ENCODE results near the gene KIAA1217. TPM values are rescaled to one million over a fixed set of nuclear protein-coding genes. Genes with fewer than 3 reads are reported as not detected.

Gene KIAA1217
- total RNA-seq, 1 experiment from 2014 or later: 7.8 TPM

GRCh38 chr10:24465891-24466818, 257.2 kb downstream of the KIAA1217 start:
- TSS peak; percentile 56 for BruUV-seq (replicated peaks)
- ATAC-seq: peak; percentile 94
- intact Hi-C loops (cut with micrococcal nuclease): loop anchor here (2.0 kb wide), 1 partner anchor 17 kb away; no protein-coding TSS in a partner anchor

More at GRCh38 chr10:24465891-24466818, 257.2 kb downstream of the KIAA1217 start:
- Histone ChIP-seq H3K4me2 (ENCODE audit: low read length) (peak overlapping the region; percentile 73), H3K27ac (ENCODE audit: low read depth, low read length) (peak overlapping the region; percentile 25; the same call in 1 of the 2 replicates), H3K9me3 (ENCODE audit: control insufficient read depth in 1 of 2, insufficient read depth in 1 of 2, low read depth in 1 of 2, low read length in 2 of 2) (no peaks in the 10 kb centered on the region), H3K9me2 (ENCODE audit: insufficient read depth) (no peaks in the 10 kb centered on the region), H4K20me1 (ENCODE audit: insufficient read depth) (no peaks in the 10 kb centered on the region), H3K79me2 (ENCODE audit: insufficient read depth, low read length) (no peaks in the 10 kb centered on the region), H3K9ac (ENCODE audit: low read length) (peak overlapping the region; percentile 54), H3K4me1 (ENCODE audit: control insufficient read depth in 1 of 2, insufficient read depth in 2 of 2, low read length in 2 of 2) (peaks cover 7 to 27% of the 10 kb centered on the region in 2 experiments; a peak in 3 of 4 replicates), H2AFZ (ENCODE audit: low read depth, low read length, poor library complexity, severe bottlenecking) (peak overlapping the region; percentile 20), H3K27me3 (ENCODE audit: insufficient read depth, low read length) (no peaks in the 10 kb centered on the region), H3K4me3 (replicated peaks in 1 of 2; ENCODE audit: low read depth in 1 of 2, low read length in 2 of 2) (peak overlapping the region; percentile 49 to 59), H3K36me3 (ENCODE audit: control insufficient read depth in 1 of 2, insufficient read depth in 2 of 2, low read length in 2 of 2) (no peaks in the 10 kb centered on the region)
- peak; percentile 77 for DNase-seq (ENCODE audit: low read depth, low spot score)
- RAD21 ChIA-PET (ENCODE audit: low non-redundant PET in 1 of 2, low total read pairs in 2 of 2, uncharacterized antibody in 2 of 2, unreplicated experiment in 2 of 2): no interaction called here
- CTCF ChIA-PET: no interaction called here
- TF ChIP-seq SP1 (IDR thresholded peaks at IDR 0.05; ENCODE audit: low read depth) (peak; percentile 48), SRF (IDR thresholded peaks at IDR 0.05; ENCODE audit: low read depth) (peak; percentile 27; the same call in 1 of the 2 replicates), JUND (IDR thresholded peaks at IDR 0.05) (peak; percentile 64), REST (IDR thresholded peaks at IDR 0.05; ENCODE audit: low read depth) (no peak), CTCF (IDR thresholded peaks at IDR 0.05 in 2 of 3, conservative IDR thresholded peaks at IDR 0.05 in 1 of 3; ENCODE audit: borderline replicate concordance in 1 of 3, insufficient read depth in 1 of 3, low read depth in 2 of 3, low read length in 2 of 3) (no peak), CBX3 (IDR thresholded peaks at IDR 0.05; ENCODE audit: low read depth) (peak; percentile 1; the same call in 1 of the 2 replicates), FOSL1 (IDR thresholded peaks at IDR 0.05; ENCODE audit: low read depth) (peak; percentile 77), EGR1 (IDR thresholded peaks at IDR 0.05; ENCODE audit: low read depth) (0 out of 2 replicates have a peak, but pooled peaks have one; percentile 28), ZBTB33 (IDR thresholded peaks at IDR 0.05; ENCODE audit: extremely low read depth, insufficient replicate concordance, low read length) (no peak), POLR2AphosphoS5 (IDR thresholded peaks at IDR 0.05; ENCODE audit: low read depth, low read length) (peak; percentile 69; the same call in 1 of the 2 replicates)
- POLR2A ChIA-PET: no interaction called here
